DMS79 treated with DMSO at 0.1 percent for 48 hours (cell line): ENCODE data around the gene ARL6IP4.
"Not testable (repeated sequence)": the region's sequence is repeated elsewhere in the genome, so short reads cannot be mapped to it uniquely, and the experiment has no call there.

Source experiments
- DNase-seq: peaks from one replicate; lab custom pipeline; 2025; lab: John Stamatoyannopoulos, UW

The ARL6IP4 gene

DNA sequence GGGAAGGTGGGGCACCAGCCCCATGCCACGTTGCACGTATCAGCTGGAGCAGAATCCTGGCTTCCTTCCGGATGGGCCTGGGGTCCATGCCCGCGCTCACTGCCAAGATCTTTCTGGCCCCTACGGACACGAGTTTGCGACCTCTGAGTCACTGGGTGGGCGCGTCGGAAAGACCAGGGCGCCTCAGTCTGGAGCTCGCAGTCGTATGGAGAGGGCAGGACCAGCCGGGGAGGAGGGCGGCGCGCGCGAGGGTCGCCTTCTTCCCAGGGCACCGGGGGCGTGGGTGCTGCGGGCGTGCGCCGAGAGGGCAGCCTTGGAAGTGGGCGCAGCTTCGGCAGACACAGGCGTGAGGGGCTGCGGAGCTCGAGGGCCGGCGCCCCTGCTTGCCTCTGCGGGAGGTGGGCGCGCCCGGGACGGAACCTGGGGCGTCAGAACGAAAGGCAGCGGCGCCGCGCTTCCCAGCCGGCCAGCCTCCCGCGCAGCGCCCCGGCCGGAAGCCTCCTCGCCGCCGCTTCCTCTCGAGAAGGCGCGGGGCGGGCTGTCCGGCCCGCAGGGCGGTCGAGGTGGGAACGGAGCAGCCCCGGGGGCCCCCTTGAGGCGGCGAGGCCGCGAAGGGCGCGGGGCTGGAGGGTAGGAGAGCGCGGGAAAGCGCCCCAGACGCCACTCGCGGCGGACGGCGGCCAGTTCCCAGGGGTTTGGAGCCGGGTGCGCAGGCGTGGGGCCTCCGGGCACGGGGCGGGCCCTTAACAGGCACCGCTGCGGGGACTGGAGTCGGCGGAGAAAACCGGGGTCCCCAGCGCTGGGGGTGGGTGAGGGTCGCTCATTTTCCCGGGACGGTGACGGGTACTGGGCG, at the start of gene ARL6IP4:
Gene ARL6IP4 (plus strand): TSS at position 499 of the 853 bp plus-strand sequence. CDS start 459 bp downstream, outside the sequence.
- DNase-seq = peak; percentile 44

DNA sequence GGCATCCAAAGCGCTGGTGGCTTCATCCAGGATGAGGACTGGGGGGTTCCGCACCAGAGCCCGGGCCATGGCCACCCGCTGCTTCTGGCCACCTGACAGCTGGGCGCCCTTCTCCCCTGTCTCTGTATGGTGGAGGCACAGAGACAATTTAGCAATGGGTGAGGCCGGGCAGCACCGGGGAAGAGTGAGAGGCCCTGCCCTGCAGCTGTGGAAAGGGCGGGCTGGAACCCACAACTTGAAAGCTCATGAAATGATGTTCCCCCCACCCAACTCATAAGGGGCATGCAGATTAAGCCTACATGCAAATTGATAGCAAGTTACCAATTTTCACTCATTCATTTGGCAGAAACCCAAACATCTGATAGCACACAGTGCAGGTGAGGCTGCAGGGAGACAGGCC, 48.3 kb upstream of the ARL6IP4 start:
- no peak for DNase-seq

DNA sequence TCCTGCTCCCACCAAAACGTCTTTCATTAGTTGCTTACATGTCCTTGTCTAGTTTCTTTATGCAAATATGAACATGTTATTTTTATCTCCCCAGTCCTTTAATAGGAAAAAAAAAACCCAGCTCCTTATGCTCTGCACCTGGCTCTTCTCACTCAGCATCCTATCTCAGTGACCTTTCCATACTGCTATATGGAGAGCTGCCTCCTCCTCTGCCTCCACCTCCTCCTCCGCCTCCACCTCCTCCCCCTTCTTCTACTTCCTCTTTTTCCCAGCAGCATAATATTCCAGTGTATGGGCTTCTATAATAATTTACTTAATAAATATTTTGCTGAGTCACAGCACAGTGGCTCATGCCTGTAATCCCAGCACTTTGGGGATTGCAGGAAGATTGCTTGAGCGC, 45.8 kb upstream of the ARL6IP4 start:
- no peak for DNase-seq

DNA sequence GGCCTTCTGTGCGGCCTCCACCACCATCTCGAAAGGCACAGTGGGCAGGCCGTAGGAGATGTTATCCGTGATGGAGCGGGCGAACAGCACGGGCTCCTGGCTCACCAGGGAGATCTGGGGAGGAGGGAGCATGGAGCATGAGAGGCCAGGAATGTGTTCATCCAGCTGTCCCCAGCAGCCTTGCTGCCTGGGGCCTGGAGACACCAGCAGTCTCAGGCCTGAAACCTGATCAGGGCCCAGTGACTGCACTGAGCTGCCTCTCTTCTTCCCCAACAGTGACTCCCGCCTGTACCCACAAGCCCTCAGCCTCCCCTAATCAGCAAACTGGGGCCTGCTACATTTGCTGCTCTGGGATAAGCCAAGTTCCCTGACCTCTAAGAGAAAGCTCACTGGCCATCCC, 45.2 kb upstream of the ARL6IP4 start:
- DNase-seq = no peak

DNA sequence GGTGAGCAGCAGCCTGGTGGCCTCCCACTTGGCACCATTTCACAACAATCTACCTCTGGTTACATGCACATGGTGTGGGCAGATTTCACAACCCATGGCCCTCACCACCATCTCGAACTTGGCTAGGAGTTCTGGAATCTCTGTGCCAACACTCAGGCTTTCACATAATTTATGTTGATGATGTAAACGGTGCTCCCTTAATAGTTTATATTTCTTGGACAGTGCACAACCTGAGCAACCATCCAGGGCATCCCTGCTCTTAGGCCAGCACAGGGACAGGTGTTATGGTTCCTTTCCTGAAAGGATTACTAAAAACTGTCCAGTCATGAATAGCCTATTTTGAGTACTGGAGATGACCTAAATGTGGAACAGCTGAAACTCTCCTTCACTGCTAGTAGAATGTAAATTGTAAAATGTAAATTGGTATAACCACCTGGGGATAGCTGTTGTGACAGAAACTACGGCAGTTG, 42.8 kb upstream of the ARL6IP4 start:
- DNase-seq = no peak

DNA sequence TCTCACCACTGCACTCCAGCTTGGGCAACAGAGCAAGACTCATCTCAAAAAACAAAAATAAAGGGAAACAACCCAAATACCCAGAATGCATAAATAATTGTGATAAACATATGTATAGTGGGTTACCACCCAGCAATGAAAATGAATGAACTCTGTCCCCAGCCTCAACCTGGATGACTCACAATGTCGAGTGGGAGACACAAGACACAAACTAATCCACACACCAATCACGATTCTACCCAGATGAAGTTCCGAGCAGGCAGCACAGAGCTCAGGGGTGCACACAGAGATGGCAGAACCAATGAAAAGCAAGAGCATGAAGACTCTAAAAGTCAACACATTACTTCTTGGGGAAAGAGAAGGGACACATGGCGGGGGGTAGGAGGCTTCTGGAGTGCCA, 41.4 kb upstream of the ARL6IP4 start:
- no peak for DNase-seq

DNA sequence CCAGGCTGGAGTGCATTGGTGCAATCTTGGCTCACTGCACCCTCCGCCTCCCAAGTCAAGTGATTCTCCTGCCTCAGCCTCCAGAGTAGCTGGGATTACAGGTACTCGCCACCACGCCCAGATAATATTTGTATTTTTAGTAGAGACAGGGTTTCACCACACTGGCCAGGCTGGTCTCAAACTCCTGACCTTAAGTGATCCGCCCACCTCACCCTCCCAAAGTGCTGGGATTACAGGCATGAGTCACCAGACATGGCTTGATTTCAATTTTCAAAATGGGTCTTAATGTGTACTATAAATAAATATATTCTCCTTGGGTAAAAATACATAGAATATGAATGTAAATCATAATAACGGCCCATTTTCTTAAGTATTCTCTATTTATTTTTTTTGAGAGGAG, 39.1 kb upstream of the ARL6IP4 start:
- not testable (repeated sequence) for DNase-seq

DNA sequence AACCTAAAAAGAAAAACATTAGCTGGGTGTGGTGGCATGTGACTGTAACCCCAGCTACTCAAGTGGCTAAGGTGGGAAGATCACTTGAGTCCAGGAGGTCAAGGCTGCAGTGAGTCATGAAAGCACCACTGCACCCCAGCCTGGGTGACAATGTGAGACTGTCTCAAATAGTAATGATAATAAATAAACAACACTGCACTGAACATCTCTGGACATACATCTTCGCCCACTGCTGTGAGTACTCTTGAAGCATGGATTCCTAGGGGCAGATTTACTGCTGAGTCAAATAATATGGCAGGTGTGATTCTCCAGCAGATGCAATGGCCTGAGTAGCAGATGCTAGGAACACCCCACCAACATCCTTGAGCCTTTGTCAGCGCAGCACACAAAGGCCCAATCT, 37.8 kb upstream of the ARL6IP4 start:
- no peak for DNase-seq

DNA sequence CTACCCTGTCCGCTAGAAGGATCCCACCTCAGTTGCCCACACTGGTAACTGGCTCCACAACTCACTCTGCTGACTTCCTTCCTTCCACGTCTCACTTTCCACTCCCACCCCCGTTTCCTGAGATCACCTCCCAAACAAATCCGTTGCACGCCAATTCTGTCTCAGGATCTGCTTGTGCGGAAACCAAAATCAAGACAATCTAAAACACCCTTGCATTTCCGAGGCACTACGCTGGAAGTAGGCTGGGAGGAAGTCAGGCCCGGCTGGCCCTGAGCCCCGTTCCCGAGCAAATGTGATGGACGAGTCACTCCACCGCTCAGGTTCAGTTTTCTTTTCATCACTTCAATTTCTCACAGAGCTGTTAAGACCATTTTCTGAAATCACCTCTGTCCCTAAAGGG, 37.3 kb upstream of the ARL6IP4 start:
- DNase-seq = no peak

DNA sequence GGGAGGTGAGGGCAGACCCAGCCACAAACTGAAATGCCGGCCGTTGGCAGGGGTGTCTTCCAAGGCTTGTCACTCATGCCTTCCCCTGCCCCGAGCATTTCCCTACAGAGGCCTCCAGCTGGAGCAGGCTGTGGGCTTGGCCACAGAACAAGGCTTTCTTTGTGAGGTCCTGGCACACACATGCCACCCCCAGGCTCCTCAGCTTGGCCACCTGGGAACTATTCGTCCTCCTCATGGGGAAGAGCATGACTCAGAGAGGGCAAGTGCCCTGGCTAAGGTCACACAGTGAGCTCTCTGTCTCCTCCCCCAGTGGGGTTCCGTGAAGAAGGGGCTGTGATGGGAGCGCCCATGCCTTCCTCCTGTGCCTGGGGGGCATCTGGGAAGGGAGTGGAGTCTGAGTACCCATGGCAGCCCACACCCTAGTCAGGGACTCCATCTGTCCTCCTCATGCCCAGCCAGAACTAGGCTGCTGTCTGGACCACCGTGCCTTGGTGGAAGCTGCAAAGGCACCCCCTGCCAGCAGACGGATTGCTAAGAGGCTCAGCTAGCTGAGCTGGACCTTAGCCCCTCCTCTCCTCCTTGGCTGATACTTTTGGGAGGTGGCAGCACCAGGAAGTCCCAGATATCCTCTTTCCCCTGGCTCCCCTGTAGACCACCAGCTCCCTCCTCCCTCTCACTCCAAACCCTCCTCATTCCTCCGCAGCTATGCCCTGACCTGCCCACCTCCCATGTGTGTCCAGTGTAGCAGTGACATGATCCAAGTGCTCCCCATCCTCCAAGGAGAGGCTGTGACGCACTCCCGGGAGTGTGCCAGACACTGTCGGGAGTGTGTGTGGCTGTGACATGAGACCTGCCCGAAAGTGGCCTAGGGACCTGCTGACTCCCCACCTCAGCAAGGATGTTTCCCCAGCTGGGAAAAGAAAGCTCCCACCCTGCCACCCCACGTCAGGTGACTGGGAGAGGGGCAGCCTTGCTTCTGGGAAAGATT, 35.6 kb upstream of the ARL6IP4 start:
- no peak for DNase-seq

DNA sequence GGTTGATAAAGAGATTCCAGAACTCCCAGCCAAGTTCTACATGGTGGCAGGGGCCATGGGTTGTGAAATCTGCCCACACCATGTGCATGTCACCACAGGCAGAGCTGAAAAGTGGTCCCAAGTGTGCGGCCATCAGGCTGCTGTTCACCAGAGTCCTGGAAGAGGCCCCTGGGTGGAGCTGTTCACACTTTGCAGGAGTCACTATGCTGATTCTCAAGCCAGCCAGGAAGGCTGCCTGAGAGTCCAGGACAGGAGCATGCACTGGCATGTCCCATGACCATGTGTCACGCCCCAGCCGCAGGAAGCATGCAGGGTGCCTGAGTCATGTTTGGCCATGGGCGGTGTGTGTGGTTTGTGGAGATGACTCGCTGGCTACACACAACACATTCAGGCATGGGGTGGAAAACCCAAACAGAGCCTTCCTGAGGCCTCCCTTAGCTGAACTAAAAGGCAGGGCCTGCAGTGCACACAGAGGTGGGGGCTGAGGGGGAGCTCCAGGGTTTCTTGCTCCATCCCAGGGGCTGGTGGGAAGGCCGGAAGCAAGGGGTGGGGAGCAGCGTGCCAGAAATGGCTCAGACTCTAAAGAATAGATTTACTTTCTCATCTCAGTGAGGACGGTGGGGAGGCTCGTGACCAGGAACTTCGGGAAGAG, 33.7 kb upstream of the ARL6IP4 start:
- no peak for DNase-seq

DNA sequence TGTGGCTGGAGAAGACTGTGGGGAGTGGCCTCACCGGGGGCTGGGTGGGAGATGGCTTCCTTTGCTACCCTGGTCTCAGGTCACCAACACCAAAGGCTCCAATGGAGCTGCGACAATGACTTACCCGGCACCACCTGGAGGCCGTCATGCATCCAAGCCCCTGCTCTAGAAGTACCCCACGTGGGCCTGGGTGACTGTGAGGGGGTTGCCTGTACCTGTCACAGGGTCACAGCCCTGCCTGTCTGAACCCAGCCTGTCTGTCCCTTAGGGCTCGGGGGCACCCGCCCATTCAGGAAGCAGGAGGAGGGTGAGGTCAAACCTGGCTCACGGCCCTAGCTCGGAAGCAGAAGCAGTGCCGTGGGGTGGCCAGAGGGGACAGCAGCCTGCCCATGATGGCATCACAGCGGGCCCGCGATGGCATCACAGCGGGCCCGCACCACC, 33.1 kb upstream of the ARL6IP4 start:
- DNase-seq = no peak

DNA sequence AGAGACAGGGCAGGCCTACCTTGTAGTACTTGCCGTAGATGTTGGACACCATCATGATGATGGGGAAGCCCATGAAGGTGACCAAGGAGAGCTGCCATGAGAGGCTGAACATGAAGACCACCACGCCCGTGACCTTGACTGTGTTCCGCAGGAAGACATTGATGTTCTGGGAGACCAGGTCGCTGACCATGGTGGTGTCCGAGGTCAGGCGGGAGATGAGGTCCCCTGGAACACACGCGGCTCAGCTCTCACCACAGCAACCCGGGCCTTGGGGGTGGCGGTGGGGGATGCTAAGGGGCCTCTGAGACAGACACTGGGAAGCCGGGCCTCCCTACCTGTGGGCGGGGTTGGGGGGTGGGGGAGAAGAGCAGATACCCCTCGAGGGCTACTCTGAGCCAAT, 31.9 kb upstream of the ARL6IP4 start:
- no peak for DNase-seq

DNA sequence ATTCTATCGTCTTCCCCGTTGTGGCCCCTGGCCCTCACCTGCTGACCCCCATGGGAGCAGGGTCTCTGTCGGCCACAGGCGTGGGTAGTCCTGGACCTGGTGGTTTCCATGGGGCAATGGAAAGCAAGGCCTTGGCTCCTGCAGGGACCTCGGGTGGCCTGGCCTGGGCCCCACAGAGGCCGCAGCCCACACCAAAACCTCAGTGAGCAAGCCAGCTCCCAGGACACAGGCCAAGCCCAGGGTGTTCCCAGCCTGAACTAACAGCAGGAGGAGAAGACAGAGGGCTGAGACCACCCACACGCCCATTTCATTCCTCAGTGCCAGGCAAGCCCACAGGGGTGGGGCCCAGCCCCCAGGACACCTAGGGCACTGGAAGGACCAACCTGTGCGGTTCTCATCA, 31.1 kb upstream of the ARL6IP4 start:
- DNase-seq = no peak

DNA sequence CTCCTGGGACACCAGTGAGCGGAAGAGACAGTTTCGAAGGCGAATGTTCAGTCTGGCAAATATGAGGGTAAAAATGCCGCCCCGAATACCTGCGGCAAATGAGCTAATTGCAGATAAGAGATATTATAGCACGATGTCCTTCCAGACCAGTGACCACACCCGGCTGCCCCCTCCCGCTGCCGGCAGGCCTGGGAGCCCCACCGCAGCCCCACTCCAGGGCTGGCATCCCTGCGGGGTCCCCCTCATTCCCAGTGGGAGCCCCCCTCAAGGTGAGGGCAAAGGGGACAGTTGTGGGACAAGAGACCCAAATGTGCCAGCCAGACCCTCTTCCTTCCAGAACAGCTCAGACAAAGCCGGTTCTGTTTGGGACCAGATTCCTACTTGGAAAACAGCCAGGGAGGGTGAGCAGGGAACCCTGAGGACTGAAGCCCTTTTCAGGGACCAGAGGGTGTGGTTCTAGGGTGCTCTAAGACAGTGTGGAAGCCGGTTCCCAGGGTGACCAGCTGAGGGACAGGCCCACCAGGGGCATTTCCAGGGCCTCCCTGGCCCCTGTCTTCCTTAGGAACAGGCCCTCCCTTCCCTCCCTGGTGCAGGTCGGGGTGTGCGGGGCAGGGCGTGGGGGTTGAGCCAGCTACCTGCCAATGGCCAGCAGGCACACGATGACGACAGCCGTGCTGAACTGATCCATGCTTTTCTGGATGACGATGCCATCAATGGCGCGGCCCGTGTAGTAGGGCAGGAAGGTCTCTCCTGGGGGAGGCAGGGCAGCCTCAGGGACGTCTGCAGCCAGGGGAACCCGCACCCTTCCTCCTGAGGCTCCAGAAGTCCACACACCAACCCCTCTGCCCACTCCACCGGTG, 30.4 kb upstream of the ARL6IP4 start:
- DNase-seq = no peak

DNA sequence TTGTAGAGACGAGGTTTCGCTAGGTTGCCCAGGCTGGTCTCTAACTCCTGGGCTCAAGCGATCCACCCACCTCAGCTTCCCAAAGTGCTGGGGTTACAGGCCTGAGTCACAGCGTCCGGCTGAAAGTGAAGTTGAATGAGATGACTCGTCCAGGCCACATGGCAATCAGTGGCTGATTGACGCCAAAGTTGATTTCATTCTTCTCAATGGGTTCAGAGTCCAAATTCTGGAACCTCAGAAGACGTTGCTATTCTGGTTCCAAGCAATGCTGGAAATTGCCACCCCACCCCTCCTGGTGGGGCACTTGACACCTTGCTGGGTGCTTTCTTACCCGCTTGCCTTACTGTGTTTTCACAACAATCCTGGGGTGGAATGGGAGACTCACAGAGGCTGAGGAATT, 29.1 kb upstream of the ARL6IP4 start:
- no peak for DNase-seq

DNA sequence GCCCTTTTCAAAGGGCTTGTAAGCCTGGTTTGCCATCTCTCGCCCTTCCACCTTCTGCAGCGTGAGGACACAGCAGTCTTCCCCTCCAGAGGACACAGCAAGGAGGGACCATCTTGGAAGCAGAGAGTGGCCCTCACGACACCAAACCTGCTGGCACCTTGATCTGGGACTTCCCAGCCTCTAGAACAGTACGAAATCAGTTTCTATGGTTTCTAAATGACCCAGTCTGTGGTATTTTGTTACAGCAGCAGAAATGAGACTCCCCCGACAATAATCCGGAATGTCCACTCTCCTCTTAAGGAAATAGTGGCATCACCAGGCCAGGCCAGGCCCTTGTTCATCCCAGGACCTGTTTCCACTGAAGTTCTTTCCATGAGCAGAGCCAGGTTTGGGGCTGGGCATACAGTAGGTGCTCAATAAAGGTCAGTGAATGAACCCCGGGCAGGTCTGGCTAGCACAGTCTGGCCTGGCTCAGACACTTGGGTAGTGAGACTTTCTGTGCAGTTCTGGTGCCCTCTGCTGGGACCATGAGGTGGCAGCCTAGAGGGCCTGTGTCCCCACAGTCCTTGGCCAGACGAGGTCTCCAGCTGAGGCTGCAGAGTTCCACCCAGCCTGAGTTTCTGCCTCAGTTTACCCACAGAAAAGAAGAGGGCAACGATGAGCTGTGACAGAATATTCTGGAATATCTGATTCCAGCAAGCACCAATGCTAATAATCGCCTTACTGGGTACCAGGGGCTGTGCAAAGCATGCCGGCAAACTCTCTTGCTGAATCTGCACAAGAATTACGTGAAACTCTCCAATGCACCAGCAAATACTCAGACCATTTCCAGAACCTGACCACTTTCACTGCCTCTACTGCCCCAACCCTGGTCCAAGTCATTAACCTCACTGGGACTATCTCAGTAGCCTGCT, 28.2 kb upstream of the ARL6IP4 start:
- peak; percentile 24 for DNase-seq

DNA sequence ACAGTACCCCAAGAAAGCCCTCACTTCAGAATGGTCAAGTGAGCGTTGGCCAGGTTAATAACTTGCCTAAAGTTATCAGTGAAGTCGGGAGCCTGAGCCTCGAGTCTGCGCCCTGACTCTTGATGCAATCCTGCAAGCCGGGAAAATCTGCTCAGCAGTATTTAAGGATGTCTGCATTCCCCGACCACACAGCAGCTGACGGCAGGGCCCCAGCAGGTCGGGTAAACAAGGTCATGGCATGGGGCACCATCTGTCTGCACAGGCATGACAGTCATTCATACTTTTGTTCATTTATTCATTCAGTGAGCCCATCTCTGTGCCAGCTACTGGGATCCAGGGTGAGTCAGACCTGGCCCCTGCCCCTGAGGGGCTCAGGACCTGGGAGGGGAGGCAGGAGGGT, 25.3 kb upstream of the ARL6IP4 start:
- DNase-seq = no peak

DNA sequence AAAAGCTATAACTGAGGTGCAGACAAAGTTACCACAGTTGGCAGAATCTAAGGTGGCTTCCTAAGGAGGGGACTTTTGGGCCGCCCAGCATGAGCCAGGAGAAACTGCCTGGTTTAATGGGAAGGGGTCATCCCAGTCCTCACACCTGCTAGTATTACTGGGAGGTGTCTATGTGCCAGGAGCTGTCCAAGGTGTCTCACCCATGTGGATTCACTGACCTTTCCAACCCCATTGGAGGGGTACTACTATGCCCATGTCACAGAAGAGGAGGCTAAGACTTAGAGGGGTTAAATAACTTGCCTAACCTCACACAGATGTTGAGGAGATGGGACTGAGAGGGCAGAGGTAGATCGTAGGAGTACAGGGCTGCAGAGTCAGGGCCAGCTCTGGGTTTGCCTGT, 24.4 kb upstream of the ARL6IP4 start:
- DNase-seq = no peak
